Heart right ventricle (tissue), 16 donors: ENCODE data around the gene SSR2. TPM values are rescaled to one million over a fixed set of nuclear protein-coding genes. Genes with fewer than 3 reads are reported as not detected.

ENCODE experiments used
- ATAC-seq, 8 donors: fragments of 200-7000 bp; cut with Tn5 transposase; one replicate each; pipeline ENCODE4 v1.9.1; 2020; ENCODE audit warnings: mild to moderate bottlenecking in 8 of 8, moderate library complexity in 8 of 8, moderate number of reproducible peaks in 1 of 8
- DNase-seq, 2 donors: peaks; one replicate each; pipeline ENCODE4 v3.0.0-alpha.2; 2020
- H3K27ac ChIP-seq, 10 donors: fragments of 200-600 bp; sonication (generic) in 2 of 10; one replicate each; pipeline versions ENCODE4 v1.5.0 to v1.8.0; 2020 to 2022; ENCODE audit warnings: mild to moderate bottlenecking in 3 of 10
- H3K27me3 ChIP-seq, 7 donors: fragments of 200-600 bp; one replicate each; pipeline ENCODE4 v1.8.0; 2021 to 2022; ENCODE audit warnings: mild to moderate bottlenecking in 2 of 7
- H3K36me3 ChIP-seq, 9 donors: fragments of 200-600 bp; sonication (generic) in 1 of 9; one replicate each; pipeline versions ENCODE4 v1.5.0 to v1.8.0; 2020 to 2022; ENCODE audit warnings: mild to moderate bottlenecking in 2 of 9
- H3K4me1 ChIP-seq, 9 donors: fragments of 200-600 bp; sonication (generic) in 1 of 9; one replicate each; pipeline versions ENCODE4 v1.5.0 to v1.8.0; 2020 to 2022; ENCODE audit warnings: mild to moderate bottlenecking in 4 of 9
- H3K4me3 ChIP-seq, 10 donors: fragments of 200-600 bp; sonication (generic) in 2 of 10; one replicate each; pipeline versions ENCODE4 v1.5.0 to v1.8.0; 2020 to 2022; ENCODE audit warnings: mild to moderate bottlenecking in 7 of 10, moderate library complexity in 2 of 10
- H3K9me3 ChIP-seq, 11 donors: fragments of 200-600 bp in 10 of 11; sonication (generic) in 2 of 11; one replicate each; pipeline versions ENCODE4 v1.5.0 to v1.8.0; 2013 to 2022; ENCODE audit warnings: mild to moderate bottlenecking in 2 of 11, control low read depth in 1 of 11, moderate library complexity in 1 of 11
- CTCF ChIP-seq, 9 donors: fragments of 200-600 bp; sonication (generic) in 2 of 9; IDR thresholded peaks; one replicate each; pipeline versions ENCODE4 v1.5.0 to v1.8.0; 2021 to 2022; ENCODE audit warnings: antibody characterized with exemption in 9 of 9, mild to moderate bottlenecking in 5 of 9, moderate library complexity in 1 of 9
- WGBS, 2 donors: extraction: QIAGEN DNeasy Blood & Tissue Kit; methylation state at CpG; one replicate each; pipeline ENCODE4 v1.1.7; 2013; ENCODE audit warnings: inconsistent platforms in 1 of 2; 5-methylcytosine and 5-hydroxymethylcytosine counted together
- intact Hi-C, 10 donors: fragments of 100-400 bp; cut with DNase I; formaldehyde crosslinking; loops; one replicate each; pipeline versions ENCODE4 v1.11.1 to v1.14.2; 2022
- polyA plus RNA-seq, 2 donors: library from polyadenylated mRNA; stranded (reverse); fragments of 200-250 nt; gene quantifications; one replicate each; pipeline ENCODE4 v1.2.3, GENCODE V29; 2013
- total RNA-seq, 10 donors: library from RNA; stranded (reverse); fragmentation: NEBNext Ultra II Directional in 3 of 10; extraction: Animal tissue kit (Norgen Biotek cat#: 25700) in 3 of 10; gene quantifications; one replicate each; pipeline versions ENCODE4 v1.2.1 to v1.2.4, GENCODE V29; 2021 to 2023
- donor health status: Arrhythmogenic right ventricular cardiomyopathy.
- donor health status: ischemic (EF 13 %, LVEDD 7.1; RV severe dilation, severe dysfunction).
- donor health status: healthy with polysubstance abuse.
- donor health status: DM: no; HTN: yes; CAD: no.
- donor health status: DM: no; HTN: no; CAD: no.
- donor health status: ischemic (EF 25% LVEDD 6.9; RV normal size, moderate dysfunction).
- donor health status: ischemic (EF 25% LVEDD 5.7; RV mildly dilated, moderate dysfunction).
- donor health status: healthy.
- donor health status: DM: yes; HTN: yes; CAD: no.
- donor health status: Ischemic cardiomyopathy.
- donor health status: ischemic (EF 35%, LVEDD 5.7; RV mildly dilated, moderate dysfunction).
- donor health status: nonischemic (EF 11% LVEDD 7.7; RV severe dilation, severe dysfunction).
- donor health status: DM: yes; HTN: yes; CAD: no.
- donor health status: PGD.
- donor health status: ischemic (EF 29% LVEDD 5.4; RV normal size, mild dysfunction).
- donor health status: nonischemic (EF 23%, LVEDD 6.1; RV moderate dilation, normal function).

SSR2 gene
- total and polyA plus RNA-seq, 12 donors: 66.1 to 322 (median 73.7) TPM

DNA sequence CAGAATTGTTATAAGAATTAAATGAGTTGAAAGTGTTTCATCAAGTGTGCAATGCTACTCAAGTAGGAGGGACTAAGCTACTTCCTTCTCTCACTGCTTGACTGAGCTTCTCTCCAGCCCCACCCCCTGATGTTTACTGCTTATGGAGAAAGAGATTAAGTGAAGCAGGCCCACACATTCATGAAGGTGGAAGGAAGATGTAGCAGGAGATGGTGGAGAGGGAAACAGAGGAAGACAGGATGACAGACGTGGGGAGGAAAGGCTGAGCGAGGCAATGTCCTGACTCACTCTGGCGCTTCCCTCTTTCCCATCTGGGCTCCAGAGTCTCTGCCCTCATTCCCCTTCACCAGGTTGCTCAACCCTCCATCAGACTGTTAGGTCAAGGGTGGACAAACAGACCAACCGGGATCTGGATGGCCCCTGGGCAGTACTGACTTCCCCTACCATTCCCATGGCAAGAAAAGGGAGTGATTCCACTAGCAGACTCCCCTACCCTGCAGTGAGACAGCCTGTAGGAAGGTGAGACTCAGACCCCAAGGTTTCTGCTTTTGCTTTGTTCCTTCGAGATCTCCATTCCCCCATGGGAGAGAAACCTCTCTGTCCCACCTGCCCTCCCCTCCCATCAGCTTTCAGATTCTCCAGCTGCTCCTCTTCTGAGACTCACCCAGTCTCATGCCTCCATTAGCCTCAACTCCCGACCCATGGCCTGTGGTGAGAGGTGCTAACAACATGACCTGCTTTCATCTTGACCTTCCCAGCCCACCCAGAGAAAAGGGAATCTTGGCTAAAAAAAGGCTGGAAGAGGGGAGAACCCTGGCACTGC, 39.3 kb downstream of the SSR2 start:
- H3K9me3 ChIP-seq: no peaks in the 10 kb centered on the region
- H3K4me3 ChIP-seq: peak overlapping the region in 9 of 10 donors; percentile 19 to 97 (median 79)
- 50 to 51% methylated on average over 6 of the region's 6 CpGs for WGBS, 2 donors
- H3K4me1 ChIP-seq: peaks cover 29 to 81% (median 62%) of the 10 kb centered on the region in 9 donors
- ATAC-seq: peak in 1 of 8 donors; percentile 18
- peak overlapping the region in 9 of 10 donors; percentile 86 to 99 (median 97) for H3K27ac ChIP-seq
- no peak for DNase-seq
- intact Hi-C loops: loop anchor here in 1 of 10 donors (5.0 kb wide), 1 partner anchor 39 kb away; the partner anchor contains the start of gene RXFP4
- TF ChIP-seq CTCF (IDR thresholded peaks at IDR 0.05): no peak
- no peaks in the 10 kb centered on the region for H3K36me3 ChIP-seq
- H3K27me3 ChIP-seq: no peaks in the 10 kb centered on the region

DNA sequence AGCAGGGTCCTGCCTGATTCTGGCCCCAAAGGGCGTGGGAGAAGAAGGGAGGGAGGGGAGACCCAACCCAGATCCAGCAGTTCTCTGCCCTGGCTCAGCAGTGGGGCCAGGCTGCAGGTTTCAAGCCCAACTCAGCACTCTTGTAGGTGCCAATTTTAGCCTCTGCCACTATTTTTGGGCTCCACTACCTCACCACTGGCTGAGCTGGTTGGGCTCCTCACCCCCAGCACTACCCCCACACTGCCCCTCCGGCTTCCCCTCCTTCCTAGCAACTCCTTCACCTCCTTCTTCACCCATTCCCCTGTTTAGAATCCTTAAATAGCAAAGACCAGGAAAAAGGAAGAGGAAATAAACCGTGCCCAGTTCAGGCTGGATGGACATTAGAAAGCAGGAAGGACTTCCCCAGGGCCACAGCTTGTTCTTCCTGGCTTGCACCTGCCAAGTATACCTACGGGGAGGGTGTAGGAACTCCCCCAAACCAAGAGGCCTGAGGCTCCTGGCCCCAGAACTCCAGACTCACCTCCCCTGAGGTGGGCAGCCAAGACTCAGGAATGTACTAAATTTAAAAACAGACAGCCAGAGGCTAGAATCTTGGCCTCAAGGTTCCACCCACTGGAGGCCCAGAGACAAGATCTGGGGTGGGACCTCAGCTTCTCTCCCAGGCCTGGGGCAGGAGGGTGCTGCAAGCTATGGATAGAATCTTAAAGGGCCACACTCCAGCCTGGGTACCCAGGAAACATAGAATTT, 41.0 kb downstream of the SSR2 start:
- peaks cover 35 to 89% (median 76%) of the 10 kb centered on the region in 9 donors for H3K4me1 ChIP-seq
- peak overlapping the region; percentile 66 to 97 (median 88) for H3K4me3 ChIP-seq
- no peaks in the 10 kb centered on the region for H3K27me3 ChIP-seq
- DNase-seq: peak; percentile 58 to 79
- peak overlapping the region; percentile 86 to 99 (median 96) for H3K27ac ChIP-seq
- no peak for TF ChIP-seq CTCF (IDR thresholded peaks at IDR 0.05)
- peak; percentile 26 to 84 (median 64) for ATAC-seq
- no peaks in the 10 kb centered on the region for H3K9me3 ChIP-seq
- H3K36me3 ChIP-seq: no peaks in the 10 kb centered on the region
- WGBS, 2 donors: 0 to 2% methylated on average over 4 of the region's 4 CpGs
- intact Hi-C loops: loop anchor here in 5 of 10 donors (2.0 to 5.0 kb wide), 2 partner anchors 17 to 37 kb away; partner anchors contain the start of gene RXFP4 (in 5 of the 5)

GRCh38 chr1:155978973-155979429, 41.8 kb downstream of the SSR2 start:
- DNase-seq (no peak), ATAC-seq (peak; percentile 14 to 52 (median 30))
- H3K9me3 ChIP-seq: no peaks in the 10 kb centered on the region
- H3K27me3 ChIP-seq: no peaks in the 10 kb centered on the region
- peaks cover 0 to 6% (median 0%) of the 10 kb centered on the region in 9 donors for H3K36me3 ChIP-seq
- H3K27ac ChIP-seq: peak overlapping the region; percentile 86 to 99 (median 96)
- peak overlapping the region; percentile 66 to 97 (median 88) for H3K4me3 ChIP-seq
- intact Hi-C loops: loop anchor here in 4 of 10 donors (2.0 to 5.0 kb wide), 2 partner anchors 16 to 37 kb away; partner anchors contain the start of gene RXFP4 (in 4 of the 4)
- peaks cover 38 to 89% (median 80%) of the 10 kb centered on the region in 9 donors for H3K4me1 ChIP-seq
- 1 to 2% methylated on average over 8 of the region's 8 CpGs for WGBS, 2 donors
- TF ChIP-seq CTCF (IDR thresholded peaks at IDR 0.05): no peak
